Activated gamma-delta T cell treated with Interleukin-2 at 50 U/mL for 16 hours (primary cell): ENCODE measurements around the gene POMGNT2.

Source experiments
- DNase-seq: peaks from one replicate; pipeline ENCODE4 v3.0.0-alpha.2; 2020

Gene POMGNT2

GRCh38 chr3:43041517-43041916, 64.4 kb downstream of the POMGNT2 start:
- DNase-seq, result no peak

- DNase-seq, result no peak
These were observed 67.9 kb downstream of the POMGNT2 start for GRCh38 chr3:43038010-43038409.

- no peak for DNase-seq
These were observed 69.1 kb downstream of the POMGNT2 start for GRCh38 chr3:43036621-43037423.

GRCh38 chr3:43035801-43036365, 70.0 kb downstream of the POMGNT2 start:
- no peak for DNase-seq

- no peak for DNase-seq
These were observed 71.0 kb downstream of the POMGNT2 start for GRCh38 chr3:43034911-43035310.

- DNase-seq, result no peak
These were observed 71.7 kb downstream of the POMGNT2 start for GRCh38 chr3:43034200-43034599.

- DNase-seq, result no peak
These were observed 72.9 kb downstream of the POMGNT2 start for GRCh38 chr3:43032646-43033628.

GRCh38 chr3:43031889-43032545, 73.9 kb downstream of the POMGNT2 start:
- DNase-seq, result no peak

- no peak for DNase-seq
These were observed 74.4 kb downstream of the POMGNT2 start for GRCh38 chr3:43031485-43031884.

- no peak for DNase-seq
These were observed 75.5 kb downstream of the POMGNT2 start for GRCh38 chr3:43030162-43030935.
